Transverse colon (tissue), 4 donors: ENCODE results near the gene CETN1. TPM values are rescaled to one million over a fixed set of nuclear protein-coding genes. Genes with fewer than 3 reads are reported as not detected.

ENCODE experiments used
- DNase-seq: peaks from one replicate; pipeline ENCODE4 v3.0.0-alpha.2; 2019
- H3K27ac ChIP-seq, 4 donors: fragments of 200-600 bp; sonication (generic); 2 replicates each; pipeline ENCODE4 v1.5.1; 2016 to 2018; ENCODE audit warnings: inconsistent platforms in 4 of 4
- H3K27me3 ChIP-seq: fragments of 200-600 bp; sonication (generic); 2 replicates; pipeline ENCODE4 v1.5.1; 2017; ENCODE audit warnings: inconsistent platforms
- H3K36me3 ChIP-seq, 4 donors: fragments of 200-600 bp; sonication (generic); 2 replicates each; pipeline ENCODE4 v1.5.1; 2017 to 2019; ENCODE audit warnings: inconsistent platforms in 4 of 4
- H3K4me1 ChIP-seq, 4 donors: fragments of 200-600 bp; sonication (generic); 2 replicates each; pipeline ENCODE4 v1.5.1; 2017 to 2020; ENCODE audit warnings: inconsistent platforms in 4 of 4
- H3K4me3 ChIP-seq, 4 donors: fragments of 200-600 bp; sonication (generic); 1 replicate in 1 of 4; 2 replicates in 3 of 4; pipeline versions ENCODE4 v1.5.1 to v1.6.1; 2017 to 2019; ENCODE audit warnings: inconsistent platforms in 4 of 4
- H3K9me3 ChIP-seq, 2 donors: fragments of 200-600 bp; sonication (generic); 2 replicates each; pipeline ENCODE4 v1.5.1; 2017 to 2019; ENCODE audit warnings: inconsistent platforms in 2 of 2
- EP300 ChIP-seq: sonication (generic); formaldehyde crosslinking; IDR thresholded peaks from one replicate; pipeline ENCODE4 v1.6.1; 2017; ENCODE audit warnings: antibody characterized with exemption, low read depth
- POLR2A ChIP-seq: fragments of 450-650 bp; IDR thresholded peaks from one replicate; pipeline ENCODE4 v1.6.1; 2016; ENCODE audit warnings: antibody characterized with exemption, mild to moderate bottlenecking, moderate library complexity
- POLR2AphosphoS5 ChIP-seq, 3 donors: sonication (generic); formaldehyde crosslinking; IDR thresholded peaks; one replicate each; pipeline ENCODE4 v1.6.1; 2016; ENCODE audit warnings: antibody characterized with exemption in 3 of 3
- WGBS, 2 donors: methylation state at CpG; one replicate each; pipeline ENCODE4 v1.1.5; 2018; ENCODE audit warnings: low coverage in 1 of 2; 5-methylcytosine and 5-hydroxymethylcytosine counted together
- in situ Hi-C, 4 donors: fragments of 200-750 bp; cut with MboI; loops; one replicate each; pipeline versions ENCODE4 v1.15.0 to v1.15.1; 2017; ENCODE audit warnings: low sequenced_read_pairs in 3 of 4, low pct_ligation_motif_present in 1 of 4, low pct_unique_long_range_greater_than_20kb in 1 of 4
- intact Hi-C: fragments of 100-400 bp; cut with DNase I; formaldehyde crosslinking; loops from one replicate; pipeline ENCODE4 v1.15.1; 2023; ENCODE audit warnings: low total_unique reads
- total RNA-seq, 4 donors: library from RNA; depleted of rRNA; stranded (reverse); fragments of >200 nt; gene quantifications; one replicate each; pipeline ENCODE4 v1.1.0, GENCODE V29; 2016
- TF ChIP-seq, protein P1 (sequence below), 5 experiments: fragments of 200-600 bp in 3 of 5; fragments of 450-650 bp in 2 of 5; sonication (generic) in 3 of 5; IDR thresholded peaks; 1 replicate in 2 of 5; 2 replicates in 3 of 5; pipeline ENCODE4 v1.5.1; 2016 to 2017; ENCODE audit warnings: antibody characterized with exemption in 5 of 5, inconsistent platforms in 3 of 5, mild to moderate bottlenecking in 2 of 5, moderate library complexity in 1 of 5

Gene CETN1
- total RNA-seq, 4 donors from 2014 or later, result not detected

DNA sequence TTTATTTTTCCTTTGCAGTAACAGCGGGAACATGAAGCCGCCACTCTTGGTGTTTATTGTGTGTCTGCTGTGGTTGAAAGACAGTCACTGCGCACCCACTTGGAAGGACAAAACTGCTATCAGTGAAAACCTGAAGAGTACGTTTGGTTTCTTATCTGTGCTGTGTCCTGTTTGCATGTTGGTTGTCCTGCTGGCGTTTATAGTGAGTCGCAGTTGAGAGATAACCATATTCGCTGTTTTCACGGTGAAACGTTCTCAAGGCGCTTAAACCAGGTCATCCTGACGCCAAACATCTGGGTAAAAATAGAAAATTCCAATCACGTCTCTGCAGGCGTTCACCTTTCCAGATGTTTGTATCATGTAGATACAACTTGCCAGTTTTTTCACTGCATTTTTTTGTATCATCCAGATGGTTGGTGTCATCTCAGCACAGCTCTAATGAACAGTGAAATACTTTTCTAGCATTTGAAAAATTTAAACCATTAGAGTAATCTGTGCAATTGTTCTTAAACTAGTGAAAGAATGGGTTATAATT is 37.9 kb downstream of the CETN1 start:
- intact Hi-C loops (loop anchor here (2.0 kb wide), 1 partner anchor 331 kb away; no protein-coding TSS in a partner anchor), in situ Hi-C loops (loop anchor here in 2 of 4 donors (10.0 kb wide), 2 partner anchors 323 to 343 kb away; no protein-coding TSS in a partner anchor)
- WGBS, 2 donors, result 67 to 89% methylated on average over 9 to 13 of the region's 13 CpGs

DNA sequence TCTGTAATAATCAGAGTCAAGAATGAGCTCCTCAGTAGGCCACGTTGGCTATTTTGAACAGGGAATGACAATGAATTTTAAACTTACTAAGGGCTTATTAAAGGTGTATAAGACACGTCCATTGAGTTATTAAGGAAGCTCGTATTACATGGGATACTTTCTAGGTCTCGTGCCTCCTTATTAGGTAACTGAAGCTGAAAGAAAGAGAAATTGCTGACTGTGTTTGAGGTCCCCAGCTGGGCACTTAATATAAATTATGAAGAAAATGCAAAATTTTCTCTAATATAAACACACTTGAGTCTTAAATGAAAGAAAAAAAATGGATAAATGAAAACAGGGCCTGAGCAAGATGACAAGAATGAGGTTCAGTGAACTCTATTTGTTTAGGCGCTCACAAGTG is 38.4 kb downstream of the CETN1 start:
- intact Hi-C loops, result no loop called here
- no peaks in the 10 kb centered on the region for H3K27me3 ChIP-seq
- H3K4me3 ChIP-seq, result no peak overlapping the region

More for the DNA sequence above, 37.9 kb downstream of the CETN1 start:
- H3K27ac ChIP-seq, result no peak overlapping the region
- no peaks in the 10 kb centered on the region for H3K27me3 ChIP-seq
- H3K9me3 ChIP-seq, result no peaks in the 10 kb centered on the region
- H3K36me3 ChIP-seq, result no peaks in the 10 kb centered on the region
- no peaks in the 10 kb centered on the region for H3K4me1 ChIP-seq
- H3K4me3 ChIP-seq, result no peak overlapping the region
- no peak for DNase-seq
- TF ChIP-seq, protein P1, sequence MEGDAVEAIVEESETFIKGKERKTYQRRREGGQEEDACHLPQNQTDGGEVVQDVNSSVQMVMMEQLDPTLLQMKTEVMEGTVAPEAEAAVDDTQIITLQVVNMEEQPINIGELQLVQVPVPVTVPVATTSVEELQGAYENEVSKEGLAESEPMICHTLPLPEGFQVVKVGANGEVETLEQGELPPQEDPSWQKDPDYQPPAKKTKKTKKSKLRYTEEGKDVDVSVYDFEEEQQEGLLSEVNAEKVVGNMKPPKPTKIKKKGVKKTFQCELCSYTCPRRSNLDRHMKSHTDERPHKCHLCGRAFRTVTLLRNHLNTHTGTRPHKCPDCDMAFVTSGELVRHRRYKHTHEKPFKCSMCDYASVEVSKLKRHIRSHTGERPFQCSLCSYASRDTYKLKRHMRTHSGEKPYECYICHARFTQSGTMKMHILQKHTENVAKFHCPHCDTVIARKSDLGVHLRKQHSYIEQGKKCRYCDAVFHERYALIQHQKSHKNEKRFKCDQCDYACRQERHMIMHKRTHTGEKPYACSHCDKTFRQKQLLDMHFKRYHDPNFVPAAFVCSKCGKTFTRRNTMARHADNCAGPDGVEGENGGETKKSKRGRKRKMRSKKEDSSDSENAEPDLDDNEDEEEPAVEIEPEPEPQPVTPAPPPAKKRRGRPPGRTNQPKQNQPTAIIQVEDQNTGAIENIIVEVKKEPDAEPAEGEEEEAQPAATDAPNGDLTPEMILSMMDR (IDR thresholded peaks at IDR 0.05), result no peak
- TF ChIP-seq POLR2A, result no peak
- TF ChIP-seq EP300, result no peak
- TF ChIP-seq POLR2AphosphoS5 (IDR thresholded peaks at IDR 0.05), result no peak

DNA sequence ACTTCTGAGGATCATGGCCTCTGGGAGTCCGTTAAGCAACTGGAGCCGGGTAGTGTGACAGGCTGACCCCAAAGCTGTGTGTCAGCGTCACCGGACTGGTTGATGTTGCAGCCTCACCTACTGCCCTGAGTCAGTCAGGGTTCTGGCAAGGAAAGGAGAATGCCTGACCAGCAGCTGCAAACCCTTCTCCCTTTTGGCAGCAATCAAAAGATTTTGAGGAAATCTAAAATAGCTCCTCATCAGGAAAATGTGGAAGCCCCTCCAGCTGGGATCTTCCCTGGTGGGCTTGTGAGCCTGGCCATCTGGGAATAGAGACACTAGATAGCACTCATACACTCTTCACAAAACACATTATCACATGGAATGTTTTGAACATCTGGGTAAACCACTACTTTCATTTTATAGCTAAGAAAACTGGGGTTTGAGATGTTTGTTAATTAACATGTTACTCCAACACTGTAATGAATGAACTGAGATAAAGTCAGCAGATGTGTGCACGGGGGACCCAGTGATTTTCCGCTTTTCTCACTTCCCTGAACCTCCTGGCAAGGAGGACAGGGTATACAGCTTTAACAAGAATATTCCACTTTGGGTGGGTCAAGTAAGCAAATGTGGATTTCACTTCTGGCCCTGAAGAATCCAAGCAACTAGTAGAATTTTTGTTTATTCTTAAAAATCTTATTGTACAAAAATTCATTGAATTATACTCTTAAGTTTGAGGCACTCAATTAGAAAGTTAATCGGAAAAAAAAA is 41.3 kb downstream of the CETN1 start:
- no peak for DNase-seq
- intact Hi-C loops, result loop anchor here (10.0 kb wide), 1 partner anchor 213 kb away; no protein-coding TSS in a partner anchor
- in situ Hi-C loops, result loop anchor here (5.0 to 10.0 kb wide), 3 partner anchors 203 to 213 kb away; no protein-coding TSS in a partner anchor
- 55 to 62% methylated on average over 7 of the region's 7 CpGs for WGBS, 2 donors
- TF ChIP-seq EP300 (no peak), POLR2A (no peak), POLR2AphosphoS5 (IDR thresholded peaks at IDR 0.05) (no peak)
- TF ChIP-seq, protein P1 (IDR thresholded peaks at IDR 0.05), result no peak
- Histone ChIP-seq H3K27me3 (no peaks in the 10 kb centered on the region), H3K9me3 (no peaks in the 10 kb centered on the region), H3K27ac (no peak overlapping the region), H3K36me3 (no peaks in the 10 kb centered on the region), H3K4me1 (no peaks in the 10 kb centered on the region), H3K4me3 (no peak overlapping the region)

More for the DNA sequence above, 38.4 kb downstream of the CETN1 start:
- no peak for DNase-seq
- Histone ChIP-seq H3K9me3 (no peaks in the 10 kb centered on the region), H3K27ac (no peak overlapping the region), H3K4me1 (no peaks in the 10 kb centered on the region), H3K36me3 (no peaks in the 10 kb centered on the region)
- TF ChIP-seq EP300 (no peak), POLR2AphosphoS5 (IDR thresholded peaks at IDR 0.05) (no peak), POLR2A (no peak)
- TF ChIP-seq, protein P1 (IDR thresholded peaks at IDR 0.05), result no peak
- WGBS, 2 donors, result 76 to 83% methylated on average over 3 to 5 of the region's 5 CpGs
- in situ Hi-C loops, result loop anchor here in 2 of 4 donors (10.0 kb wide), 2 partner anchors 324 to 344 kb away; no protein-coding TSS in a partner anchor

DNA sequence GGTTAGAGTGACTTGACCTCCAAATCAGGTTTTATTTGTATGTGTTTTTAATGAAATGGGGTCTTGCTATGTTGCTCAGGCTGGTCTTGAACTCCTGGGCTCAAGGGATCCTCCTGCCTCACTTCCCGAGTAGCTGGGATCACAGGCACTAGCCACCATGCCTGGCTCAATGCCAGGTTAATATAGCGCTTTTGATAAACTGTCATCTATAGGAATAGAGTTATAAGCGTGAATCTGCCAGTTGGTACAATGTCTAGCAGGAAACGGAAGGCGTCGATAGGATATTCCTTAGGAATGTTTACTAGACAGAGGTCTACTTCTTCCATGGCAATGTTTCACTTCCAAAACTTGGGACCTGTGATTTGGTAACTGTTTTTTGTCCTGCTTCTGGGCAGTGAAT is 42.1 kb downstream of the CETN1 start:
- Histone ChIP-seq H3K27me3 (no peaks in the 10 kb centered on the region), H3K36me3 (no peaks in the 10 kb centered on the region), H3K4me3 (no peak overlapping the region), H3K4me1 (no peaks in the 10 kb centered on the region), H3K27ac (no peak overlapping the region), H3K9me3 (no peaks in the 10 kb centered on the region)
- in situ Hi-C loops (loop anchor here (5.0 to 10.0 kb wide), 3 partner anchors 203 to 213 kb away; no protein-coding TSS in a partner anchor), intact Hi-C loops (loop anchor here (10.0 kb wide), 1 partner anchor 213 kb away; no protein-coding TSS in a partner anchor)
- 59% methylated on average over 6 of the region's 6 CpGs; no CpG with 5 or more reads in 1 of the 2 donors for WGBS, 2 donors
- no peak for DNase-seq
- TF ChIP-seq, protein P1 (IDR thresholded peaks at IDR 0.05), result no peak
- TF ChIP-seq EP300, result no peak
